Activated naive CD8-positive, alpha-beta T cell treated with anti-CD3 and anti-CD28 coated beads, Interleukin-2, amount 50 U/mL, for 24 hours (primary cell): Measurements from ENCODE around the gene RASGEF1C.
"Not testable (repeated sequence)": the region's sequence is repeated elsewhere in the genome, so short reads cannot be mapped to it uniquely, and the experiment has no call there.

Experiments
- ATAC-seq: fragments of 150-1000 bp; cut with Tn5 transposase; one replicate; pipeline ENCODE4 v1.10.0; 2021
- DNase-seq: peaks from one replicate; pipeline ENCODE4 v3.0.0; 2021
- H3K27ac Mint-ChIP-seq: one replicate; pipeline ENCODE4 v1.8.0; 2021; ENCODE audit warnings: mild to moderate bottlenecking, mixed read lengths
- H3K27me3 Mint-ChIP-seq: one replicate; pipeline ENCODE4 v1.8.0; 2021; ENCODE audit warnings: mixed read lengths
- H3K36me3 Mint-ChIP-seq: one replicate; pipeline ENCODE4 v1.8.0; 2021; ENCODE audit warnings: low read depth, mixed read lengths
- H3K4me1 Mint-ChIP-seq: one replicate; pipeline ENCODE4 v1.8.0; 2021; ENCODE audit warnings: mixed read lengths
- H3K4me3 Mint-ChIP-seq: one replicate; pipeline ENCODE4 v1.8.0; 2021; ENCODE audit warnings: mild to moderate bottlenecking, moderate library complexity, mixed read lengths
- H3K9me3 Mint-ChIP-seq: one replicate; pipeline ENCODE4 v1.8.0; 2021; ENCODE audit warnings: mixed read lengths

The RASGEF1C gene

GRCh38 chr5:180096616-180097015 lies 112.4 kb downstream of the RASGEF1C start:
- ATAC-seq (no peak), DNase-seq (no peak)
- Mint-ChIP-seq H3K27ac (no peak overlapping the region), H3K27me3 (no peaks in the 10 kb centered on the region), H3K4me1 (peaks cover under 1% of the 10 kb centered on the region), H3K36me3 (no peaks in the 10 kb centered on the region), H3K4me3 (no peak overlapping the region), H3K9me3 (no peaks in the 10 kb centered on the region)

DNA sequence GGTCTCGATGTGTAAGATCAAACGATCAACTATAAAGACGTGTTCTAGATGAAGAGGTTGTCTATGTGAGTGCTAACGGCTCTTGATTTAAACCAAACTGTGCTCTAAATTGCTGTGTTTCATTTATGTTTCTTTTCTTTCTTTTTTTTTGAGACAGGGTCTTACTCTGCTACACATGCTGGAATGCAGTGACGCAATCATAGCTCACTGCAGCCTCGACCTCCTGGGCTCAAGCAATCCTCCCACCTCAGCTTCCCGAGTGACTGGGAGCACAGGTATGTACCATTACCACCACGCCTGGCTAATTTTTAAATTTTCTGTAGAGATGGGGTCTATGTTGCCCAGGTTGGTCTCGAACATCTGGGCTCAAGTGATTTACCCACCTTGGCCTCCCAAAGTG lies 113.5 kb downstream of the RASGEF1C start:
- H3K4me3 Mint-ChIP-seq = no peak overlapping the region

DNA sequence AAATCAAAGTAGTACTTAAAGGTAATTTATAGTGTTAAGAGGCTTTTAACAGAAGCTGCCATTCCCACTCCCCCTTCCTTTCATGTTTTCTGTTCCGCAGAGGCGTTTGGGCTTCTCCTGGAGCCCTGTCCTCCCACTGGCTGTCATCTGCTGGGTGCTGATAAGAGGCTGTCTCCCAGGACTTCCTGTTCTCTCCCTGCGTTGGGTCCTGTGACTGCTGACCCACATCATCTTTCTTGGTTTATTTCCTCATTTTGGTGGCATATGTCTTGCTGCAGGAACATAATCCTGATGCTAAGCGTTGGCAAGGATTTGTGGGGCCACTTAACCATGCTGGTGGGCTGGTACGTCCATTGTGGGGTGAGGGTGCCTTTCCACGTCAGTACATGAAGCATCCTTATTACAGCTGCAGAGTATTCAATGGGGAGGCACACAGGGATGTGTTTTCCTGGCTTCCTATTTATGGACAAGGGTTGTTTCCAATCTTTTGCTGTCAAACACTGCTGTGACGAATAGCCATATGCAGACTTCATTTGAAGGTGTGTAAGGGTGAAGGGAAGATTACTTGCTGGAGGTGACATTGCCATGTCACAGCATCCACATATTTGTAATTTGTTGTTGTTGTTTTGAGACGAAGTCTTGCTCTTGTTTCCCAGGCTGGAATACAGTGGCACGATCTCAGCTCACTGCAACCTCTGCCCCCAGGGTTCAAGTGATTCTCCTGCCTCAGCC lies 115.2 kb downstream of the RASGEF1C start:
- H3K36me3 Mint-ChIP-seq = no peaks in the 10 kb centered on the region

More for the DNA sequence above, 113.5 kb downstream of the RASGEF1C start:
- peaks cover 7% of the 10 kb centered on the region for H3K4me1 Mint-ChIP-seq
- ATAC-seq = no peak
- DNase-seq = no peak
- no peaks in the 10 kb centered on the region for H3K27me3 Mint-ChIP-seq
- H3K27ac Mint-ChIP-seq = no peak overlapping the region
- H3K9me3 Mint-ChIP-seq = no peaks in the 10 kb centered on the region
- no peaks in the 10 kb centered on the region for H3K36me3 Mint-ChIP-seq

GRCh38 chr5:180093241-180093640 lies 115.8 kb downstream of the RASGEF1C start:
- Mint-ChIP-seq H3K4me3 (no peak overlapping the region), H3K9me3 (no peaks in the 10 kb centered on the region), H3K36me3 (no peaks in the 10 kb centered on the region), H3K27me3 (no peaks in the 10 kb centered on the region), H3K27ac (no peak overlapping the region), H3K4me1 (peaks cover 11% of the 10 kb centered on the region)
- ATAC-seq = no peak
- DNase-seq = no peak

More for the DNA sequence above, 115.2 kb downstream of the RASGEF1C start:
- H3K27ac Mint-ChIP-seq = no peak overlapping the region
- no peaks in the 10 kb centered on the region for H3K9me3 Mint-ChIP-seq
- no peak overlapping the region for H3K4me3 Mint-ChIP-seq
- DNase-seq (no peak), ATAC-seq (no peak)
- H3K4me1 Mint-ChIP-seq = peaks cover 11% of the 10 kb centered on the region
- H3K27me3 Mint-ChIP-seq = no peaks in the 10 kb centered on the region

- Mint-ChIP-seq H3K36me3 (no peaks in the 10 kb centered on the region), H3K27ac (no peak overlapping the region), H3K27me3 (no peaks in the 10 kb centered on the region), H3K4me1 (peaks cover 24% of the 10 kb centered on the region), H3K4me3 (peak overlapping the region; percentile 72), H3K9me3 (no peaks in the 10 kb centered on the region)
- DNase-seq = no peak
- ATAC-seq = peak; percentile 11
Observed at GRCh38 chr5:180090769-180091546, 118.1 kb downstream of the RASGEF1C start.

DNA sequence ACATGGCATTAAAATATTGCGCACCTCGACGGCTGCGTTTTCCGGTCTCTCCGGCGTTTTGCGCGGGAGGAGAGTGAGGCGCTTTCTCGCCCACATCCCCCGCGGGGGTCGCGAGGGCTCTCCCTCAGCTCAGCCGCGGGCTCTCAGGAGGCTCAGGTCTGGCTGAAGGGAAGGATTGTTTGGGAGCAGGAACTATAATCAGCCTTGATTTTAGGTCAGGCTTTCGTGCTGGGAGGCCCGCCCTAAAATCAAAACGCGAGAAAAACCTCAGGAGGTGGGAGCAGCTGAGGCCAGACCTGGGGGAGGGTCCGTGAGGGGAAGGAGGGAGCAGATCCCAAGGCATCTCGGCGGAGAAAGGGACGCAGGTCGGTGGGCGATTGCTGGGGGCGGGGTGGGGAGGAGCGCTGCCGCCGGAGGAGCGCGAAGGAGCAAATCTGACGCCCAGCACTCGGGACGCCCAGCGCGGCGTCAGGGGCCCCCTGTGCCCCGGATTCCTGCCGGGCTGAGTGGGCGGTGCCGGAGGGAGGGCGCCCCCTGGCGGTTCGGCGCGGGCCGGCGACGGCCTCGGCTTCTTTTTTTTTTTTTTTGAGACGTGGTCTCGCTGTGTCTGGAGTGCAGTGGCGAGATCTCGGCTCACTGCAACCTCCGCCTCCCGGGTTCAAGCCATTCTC lies 118.8 kb downstream of the RASGEF1C start:
- H3K36me3 Mint-ChIP-seq = no peaks in the 10 kb centered on the region
- peak overlapping the region; percentile 72 for H3K4me3 Mint-ChIP-seq
- peaks cover 29% of the 10 kb centered on the region for H3K4me1 Mint-ChIP-seq
- peak; percentile 86 for ATAC-seq
- peak; percentile 87 for DNase-seq
- H3K9me3 Mint-ChIP-seq = no peaks in the 10 kb centered on the region
- no peak overlapping the region for H3K27ac Mint-ChIP-seq
- H3K27me3 Mint-ChIP-seq = no peaks in the 10 kb centered on the region

- DNase-seq, ATAC-seq, H3K27me3 Mint-ChIP-seq, H3K9me3 Mint-ChIP-seq, H3K36me3 Mint-ChIP-seq, H3K27ac Mint-ChIP-seq: not testable (repeated sequence)
- Mint-ChIP-seq H3K4me3 (peak overlapping the region; percentile 72), H3K4me1 (peaks cover 29% of the 10 kb centered on the region)
Observed at GRCh38 chr5:180089628-180090027, 119.4 kb downstream of the RASGEF1C start.

- no peak overlapping the region for H3K27ac Mint-ChIP-seq
- H3K27me3 Mint-ChIP-seq = peaks cover 10% of the 10 kb centered on the region
- peaks cover 29% of the 10 kb centered on the region for H3K4me1 Mint-ChIP-seq
- ATAC-seq = no peak
- no peak for DNase-seq
- no peaks in the 10 kb centered on the region for H3K9me3 Mint-ChIP-seq
- H3K4me3 Mint-ChIP-seq = no peak overlapping the region
- H3K36me3 Mint-ChIP-seq = no peaks in the 10 kb centered on the region
Observed at GRCh38 chr5:180088561-180088960, 120.5 kb downstream of the RASGEF1C start.

DNA sequence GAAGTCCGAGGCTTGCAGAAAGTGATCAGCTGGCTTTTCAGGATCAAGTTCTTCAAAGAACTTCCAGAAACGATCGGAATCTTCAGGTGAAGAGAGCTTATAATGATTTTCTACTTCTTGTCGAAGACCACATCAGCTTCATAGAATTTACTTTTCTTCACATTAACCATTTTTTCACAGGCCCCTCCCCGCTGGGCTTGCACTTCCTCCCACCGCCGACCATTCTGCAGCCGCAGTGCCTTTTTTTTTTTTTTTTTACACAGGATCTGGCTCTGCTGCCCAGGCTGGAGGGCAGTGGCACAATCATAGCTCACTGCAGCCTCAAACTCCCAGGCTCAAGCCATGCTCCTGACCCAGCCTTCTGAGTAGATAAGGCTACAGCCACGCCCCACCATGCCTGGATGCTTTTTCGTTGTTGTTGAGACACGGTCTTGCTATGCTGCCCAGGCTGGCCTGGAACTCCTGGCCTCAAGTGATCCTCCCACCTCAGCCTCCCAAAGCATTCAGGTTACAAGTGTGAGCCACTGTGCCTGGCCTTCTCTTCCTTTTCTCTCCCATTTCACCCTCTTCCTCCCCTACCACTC lies 122.1 kb downstream of the RASGEF1C start:
- peaks cover 29% of the 10 kb centered on the region for H3K4me1 Mint-ChIP-seq
- no peak for DNase-seq
- ATAC-seq = no peak
- H3K27ac Mint-ChIP-seq = no peak overlapping the region
- no peak overlapping the region for H3K4me3 Mint-ChIP-seq
- no peaks in the 10 kb centered on the region for H3K9me3 Mint-ChIP-seq
- no peaks in the 10 kb centered on the region for H3K36me3 Mint-ChIP-seq
- peaks cover 14% of the 10 kb centered on the region for H3K27me3 Mint-ChIP-seq

DNA sequence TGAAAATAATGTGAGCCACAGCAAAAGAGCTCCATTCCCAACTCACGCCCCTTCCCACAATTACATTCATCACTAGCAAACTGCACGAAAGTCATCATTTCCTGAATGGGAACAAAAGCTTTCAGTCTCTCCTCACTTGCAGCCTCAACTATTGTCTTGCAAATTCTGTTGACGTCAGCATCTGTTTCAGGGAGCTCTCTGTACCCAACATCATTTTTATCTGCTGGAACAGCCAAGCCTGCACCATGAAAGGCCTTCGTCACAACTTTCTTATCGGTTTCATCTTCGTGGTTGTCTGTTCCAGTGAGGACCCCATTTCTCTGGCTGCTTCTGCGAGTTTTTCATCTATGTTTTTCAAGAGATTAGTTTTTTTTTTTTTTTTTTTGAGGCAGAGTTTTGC lies 123.2 kb downstream of the RASGEF1C start:
- peaks cover 20% of the 10 kb centered on the region for H3K27me3 Mint-ChIP-seq
- H3K9me3 Mint-ChIP-seq = no peaks in the 10 kb centered on the region
- H3K36me3 Mint-ChIP-seq = no peaks in the 10 kb centered on the region
- H3K27ac Mint-ChIP-seq = no peak overlapping the region
- H3K4me1 Mint-ChIP-seq = peaks cover 23% of the 10 kb centered on the region
- no peak overlapping the region for H3K4me3 Mint-ChIP-seq
- no peak for DNase-seq
- ATAC-seq = peak; percentile 31

GRCh38 chr5:180084638-180085561 lies 124.1 kb downstream of the RASGEF1C start:
- H3K27ac Mint-ChIP-seq = no peak overlapping the region
- DNase-seq = no peak
- no peak for ATAC-seq
- no peaks in the 10 kb centered on the region for H3K9me3 Mint-ChIP-seq
- peaks cover 29% of the 10 kb centered on the region for H3K27me3 Mint-ChIP-seq
- H3K4me3 Mint-ChIP-seq = no peak overlapping the region
- H3K36me3 Mint-ChIP-seq = no peaks in the 10 kb centered on the region
- H3K4me1 Mint-ChIP-seq = peaks cover 27% of the 10 kb centered on the region

- H3K4me1 Mint-ChIP-seq = peaks cover 30% of the 10 kb centered on the region
- no peak overlapping the region for H3K4me3 Mint-ChIP-seq
- no peak for DNase-seq
- H3K27me3 Mint-ChIP-seq = peaks cover 38% of the 10 kb centered on the region
- no peaks in the 10 kb centered on the region for H3K36me3 Mint-ChIP-seq
- peak overlapping the region; percentile 6 for H3K27ac Mint-ChIP-seq
- no peaks in the 10 kb centered on the region for H3K9me3 Mint-ChIP-seq
- ATAC-seq = no peak
Observed at GRCh38 chr5:180083529-180084060, 125.4 kb downstream of the RASGEF1C start.

GRCh38 chr5:180082633-180083420 lies 126.2 kb downstream of the RASGEF1C start:
- no peaks in the 10 kb centered on the region for H3K9me3 Mint-ChIP-seq
- peaks cover 30% of the 10 kb centered on the region for H3K4me1 Mint-ChIP-seq
- DNase-seq = no peak
- ATAC-seq = no peak
- H3K27me3 Mint-ChIP-seq = peaks cover 38% of the 10 kb centered on the region
- H3K36me3 Mint-ChIP-seq = no peaks in the 10 kb centered on the region
- H3K27ac Mint-ChIP-seq = peak overlapping the region; percentile 6
- H3K4me3 Mint-ChIP-seq = no peak overlapping the region
